ENCODE measurements around the gene SPEM3.

Gene SPEM3

GRCh38 chr17:7407082-7407481 lies 21.6 kb upstream of the SPEM3 start:
- no peak for TF ChIP-seq CTCF (IDR thresholded peaks at IDR 0.05; ENCODE audit: extremely low read depth, insufficient read depth, missing control alignments)
- in situ Hi-C loops (cut with MboI; ENCODE audit: low pct_unique_long_range_greater_than_20kb, low sequenced_read_pairs, unreplicated experiment) = no loop called here
- DNase-seq (ENCODE audit: low spot score) = no peak

DNA sequence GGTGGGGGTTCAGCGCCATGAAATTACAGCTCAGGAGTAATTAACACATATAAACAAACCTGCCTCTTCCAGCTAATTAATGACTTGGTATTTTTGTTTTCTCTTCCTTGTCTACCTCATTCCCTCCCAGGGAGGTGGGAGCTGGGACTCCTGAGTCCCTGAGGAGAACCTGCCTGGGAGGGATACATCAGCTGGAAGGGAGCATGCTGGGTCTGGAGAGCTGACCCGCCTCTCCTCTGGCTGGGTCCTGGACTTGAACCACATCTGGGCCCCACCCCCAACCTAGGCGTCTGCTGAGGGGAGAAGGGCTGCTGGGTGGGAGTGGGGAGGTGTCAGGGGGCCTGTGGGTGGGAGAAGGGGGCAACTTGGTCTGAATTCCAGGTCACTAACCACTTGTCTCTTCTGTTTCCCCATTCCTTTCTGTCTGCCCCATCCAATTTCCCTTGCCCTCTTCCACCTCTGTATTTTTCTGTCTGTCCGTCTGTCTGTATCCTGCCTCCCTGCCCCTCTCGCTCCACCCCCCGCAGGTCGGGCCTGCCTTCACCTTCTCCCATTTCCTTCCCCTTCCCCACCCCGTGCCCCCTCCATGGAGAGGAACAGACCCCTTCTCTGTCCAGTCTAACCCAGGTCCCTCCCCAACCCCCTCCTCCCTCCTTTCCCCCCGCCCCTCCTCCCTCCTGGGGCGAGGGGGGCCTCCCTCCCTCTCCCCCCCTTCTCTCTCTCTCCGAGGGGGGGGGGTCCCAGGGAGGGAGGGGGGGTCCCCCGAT lies 21.0 kb upstream of the SPEM3 start, which contains the start of gene NLGN2:
NLGN2 (plus strand) TSS at position 361 of the 767 bp plus-strand sequence. CDS start 411 bp downstream, outside the sequence.
- TF ChIP-seq CTCF (IDR thresholded peaks at IDR 0.05; ENCODE audit: extremely low read depth, insufficient read depth, missing control alignments) = no peak
- no peak for DNase-seq (ENCODE audit: low spot score)
- in situ Hi-C loops (cut with MboI; ENCODE audit: low pct_unique_long_range_greater_than_20kb, low sequenced_read_pairs, unreplicated experiment) = no loop called here

GRCh38 chr17:7408252-7408727 lies 20.4 kb upstream of the SPEM3 start:
- no peak for TF ChIP-seq CTCF (IDR thresholded peaks at IDR 0.05; ENCODE audit: extremely low read depth, insufficient read depth, missing control alignments)
- in situ Hi-C loops (cut with MboI; ENCODE audit: low pct_unique_long_range_greater_than_20kb, low sequenced_read_pairs, unreplicated experiment) = no loop called here

GRCh38 chr17:7408863-7409262 lies 19.8 kb upstream of the SPEM3 start:
- in situ Hi-C loops (cut with MboI; ENCODE audit: low pct_unique_long_range_greater_than_20kb, low sequenced_read_pairs, unreplicated experiment) = no loop called here
- TF ChIP-seq CTCF (IDR thresholded peaks at IDR 0.05; ENCODE audit: extremely low read depth, insufficient read depth, missing control alignments) = no peak
- no peak for DNase-seq (ENCODE audit: low spot score)

More at GRCh38 chr17:7408252-7408727, 20.4 kb upstream of the SPEM3 start:
- no peak for DNase-seq (ENCODE audit: low spot score)

DNA sequence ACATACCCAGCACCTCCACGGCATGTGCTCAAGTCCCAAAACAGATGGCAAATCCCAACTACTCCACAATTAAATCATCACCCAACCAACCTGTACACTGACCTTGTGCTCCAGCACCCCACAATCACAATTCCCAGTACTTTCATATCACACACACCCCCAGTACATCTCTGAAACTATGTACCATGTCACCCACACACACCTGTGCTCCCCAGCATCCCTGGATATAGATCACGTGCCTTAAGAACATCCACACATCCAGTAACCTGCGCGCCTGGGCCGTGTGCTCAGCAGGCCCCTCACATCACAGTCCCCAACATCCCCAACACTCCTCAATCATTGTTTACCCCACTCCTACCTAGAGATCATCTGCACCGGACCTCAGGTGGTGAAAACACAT lies 18.9 kb upstream of the SPEM3 start:
- TF ChIP-seq CTCF (IDR thresholded peaks at IDR 0.05; ENCODE audit: extremely low read depth, insufficient read depth, missing control alignments) = no peak
- in situ Hi-C loops (cut with MboI; ENCODE audit: low pct_unique_long_range_greater_than_20kb, low sequenced_read_pairs, unreplicated experiment) = no loop called here
- DNase-seq (ENCODE audit: low spot score) = no peak

DNA sequence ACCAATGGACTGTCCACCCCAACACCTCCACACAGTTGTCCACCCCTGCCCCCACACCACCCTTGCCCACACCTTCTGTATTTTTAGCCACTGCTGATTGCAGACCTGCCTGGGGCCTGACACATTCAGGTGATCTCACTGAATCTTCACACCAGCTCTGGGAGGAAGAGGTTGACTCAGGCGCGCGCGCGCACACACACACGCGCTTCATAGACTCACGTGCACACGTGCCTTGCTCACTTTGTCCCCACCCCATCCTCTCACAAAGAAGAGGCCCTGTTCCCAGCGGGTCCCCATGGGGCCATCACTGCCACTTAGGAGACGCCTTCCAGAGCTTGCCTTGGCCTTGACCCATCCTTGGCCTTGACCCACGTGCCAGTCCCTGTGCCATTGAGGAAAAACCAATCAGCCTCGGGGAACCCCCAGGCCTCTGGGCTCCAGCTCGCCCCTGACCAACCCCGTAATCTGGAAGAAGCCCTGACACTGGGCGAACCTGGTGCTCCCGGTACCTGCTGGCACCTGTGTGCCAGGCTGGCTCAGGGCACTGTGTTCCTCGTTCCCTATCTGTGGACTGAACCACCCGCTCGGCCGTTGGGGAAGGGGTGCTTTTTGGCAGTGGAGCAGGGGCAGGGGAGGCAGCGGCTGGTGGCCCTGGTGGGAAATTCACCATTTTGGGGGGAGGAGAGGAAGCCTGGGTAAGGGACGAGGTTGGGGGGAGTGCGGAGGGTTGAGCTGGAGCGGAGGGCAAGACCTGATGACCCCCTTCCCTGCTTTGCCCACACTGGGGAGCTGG lies 17.8 kb upstream of the SPEM3 start:
- DNase-seq (ENCODE audit: low spot score) = no peak
- in situ Hi-C loops (cut with MboI; ENCODE audit: low pct_unique_long_range_greater_than_20kb, low sequenced_read_pairs, unreplicated experiment) = no loop called here
- no peak for TF ChIP-seq CTCF (IDR thresholded peaks at IDR 0.05; ENCODE audit: extremely low read depth, insufficient read depth, missing control alignments)
